Keratinocyte (primary cell): ENCODE measurements around the gene MVB12B. TPM values are rescaled to one million over a fixed set of nuclear protein-coding genes. Genes with fewer than 3 reads are reported as not detected.

Source experiments
- DNase-seq: peaks from one replicate; pipeline ENCODE4 v3.0.0-alpha.2; 2011; ENCODE audit warnings: low read depth, missing footprints, low spot score
- FAIRE-seq: peaks from 2 replicates; lab custom pipeline; 2011; peaks lifted over from hg19 to GRCh38; lab: Jason Lieb, UNC
- H2AFZ ChIP-seq: 2 replicates; pipeline ENCODE4 v1.6.0; 2012; ENCODE audit warnings: low read length, control low read depth, inconsistent platforms; ENCODE audit not compliant: control insufficient read depth
- H3K27ac ChIP-seq: 2 replicates; pipeline ENCODE4 v1.5.1; 2011; ENCODE audit warnings: low read length; ENCODE audit not compliant: control insufficient read depth, insufficient read depth
- H3K27me3 ChIP-seq: 3 replicates; pipeline ENCODE4 v1.6.0; 2011; ENCODE audit warnings: low read length; ENCODE audit not compliant: control insufficient read depth, insufficient read depth; ENCODE audit errors: extremely low read depth
- H3K36me3 ChIP-seq, 2 experiments: 2 replicates in 1 of 2; 3 replicates in 1 of 2; pipeline ENCODE4 v1.5.1; 2011; ENCODE audit warnings: low read length in 2 of 2, mild to moderate bottlenecking in 1 of 2; ENCODE audit not compliant: control insufficient read depth in 2 of 2, insufficient read depth in 2 of 2; ENCODE audit errors: extremely low read depth in 1 of 2
- H3K4me1 ChIP-seq: 3 replicates; pipeline ENCODE4 v1.5.1; 2011; ENCODE audit warnings: low read length; ENCODE audit not compliant: control insufficient read depth, insufficient read depth; ENCODE audit errors: extremely low read depth
- H3K4me2 ChIP-seq: 3 replicates; pipeline ENCODE4 v1.6.0; 2011; ENCODE audit warnings: low read depth, low read length; ENCODE audit not compliant: control insufficient read depth, insufficient read depth; ENCODE audit errors: extremely low read depth
- H3K4me3 ChIP-seq, 3 experiments: fragments of 200-600 bp in 1 of 3; sonication (generic) in 1 of 3; 2 replicates in 2 of 3; 3 replicates in 1 of 3; pipeline ENCODE4 v1.5.1; 2011 to 2016; ENCODE audit warnings: low read length in 3 of 3, mild to moderate bottlenecking in 3 of 3, control low read depth in 2 of 3, inconsistent platforms in 1 of 3, low read depth in 1 of 3, mixed read lengths in 1 of 3, mixed run types in 1 of 3, moderate library complexity in 1 of 3; ENCODE audit not compliant: control insufficient read depth in 2 of 3, insufficient read depth in 2 of 3; ENCODE audit errors: extremely low read depth in 1 of 3
- H3K79me2 ChIP-seq: 2 replicates; pipeline ENCODE4 v1.6.0; 2012; ENCODE audit warnings: low read length; ENCODE audit not compliant: control insufficient read depth, insufficient read depth
- H3K9ac ChIP-seq: 3 replicates; pipeline ENCODE4 v1.6.0; 2011; ENCODE audit warnings: low read length; ENCODE audit not compliant: control insufficient read depth, insufficient read depth; ENCODE audit errors: extremely low read depth
- H3K9me1 ChIP-seq: 3 replicates; pipeline ENCODE4 v1.6.0; 2011; ENCODE audit warnings: low read length; ENCODE audit not compliant: control insufficient read depth, insufficient read depth; ENCODE audit errors: extremely low read depth
- H3K9me3 ChIP-seq: 2 replicates; pipeline ENCODE4 v1.5.1; 2012; ENCODE audit warnings: low read depth, low read length; ENCODE audit not compliant: control insufficient read depth
- H4K20me1 ChIP-seq: 3 replicates; pipeline ENCODE4 v1.6.0; 2011; ENCODE audit warnings: low read length; ENCODE audit not compliant: control insufficient read depth, insufficient read depth; ENCODE audit errors: extremely low read depth
- CTCF ChIP-seq, 3 experiments: IDR thresholded peaks in 1 of 3; conservative IDR thresholded peaks in 1 of 3; optimal IDR thresholded peaks in 1 of 3; 2 replicates in 2 of 3; 3 replicates in 1 of 3; pipeline versions ENCODE3 to v1.5.1; 2011; ENCODE audit warnings: low read length in 3 of 3, mild to moderate bottlenecking in 3 of 3, moderate library complexity in 2 of 3, control low read depth in 1 of 3, inconsistent platforms in 1 of 3; ENCODE audit not compliant: insufficient read depth in 2 of 3; ENCODE audit errors: extremely low read depth in 1 of 3
- EZH2 ChIP-seq: IDR thresholded peaks from one replicate; pipeline ENCODE4 v1.6.1; 2012; ENCODE audit warnings: inconsistent platforms, mild to moderate bottlenecking, low read length, moderate library complexity
- dilution Hi-C: fragments of 300-500 bp; cut with MboI; formaldehyde crosslinking; loops from one replicate; pipeline ENCODE4 v1.7.0; 2020; ENCODE audit warnings: low sequenced_read_pairs; ENCODE audit not compliant: extremely low pct_ligation_motif_present
- polyA plus RNA-seq, 5 experiments: library from polyadenylated mRNA; depleted of rRNA in 3 of 5; stranded (reverse) in 3 of 5; stranded (forward) in 1 of 5; unstranded in 1 of 5; fragments of >200 nt; gene quantifications; 1 replicate in 1 of 5; 2 replicates in 3 of 5; 3 replicates in 1 of 5; pipeline versions ENCODE4 v1.2.1 to v1.2.3, GENCODE V29; 2011 to 2012; ENCODE audit warnings: missing spikeins in 2 of 5, low read depth in 1 of 5, low replicate concordance in 1 of 5

Gene MVB12B
- polyA plus RNA-seq, 1 donor (not counting 4 experiments of a cell fraction or from before 2014, with no cell fraction given) = 1.2 TPM

- H3K4me2 ChIP-seq = peak overlapping the region; percentile 11
- peaks cover 23% of the 10 kb centered on the region for H3K4me1 ChIP-seq
- no peaks in the 10 kb centered on the region for H4K20me1 ChIP-seq
- no peaks in the 10 kb centered on the region for H3K9me3 ChIP-seq
- dilution Hi-C loops = no loop called here
- no peaks in the 10 kb centered on the region for H3K79me2 ChIP-seq
- DNase-seq (peak; percentile 64), FAIRE-seq (peak; percentile 91)
- H3K9ac ChIP-seq = no peak overlapping the region
- H3K27ac ChIP-seq = no peak overlapping the region
- H3K36me3 ChIP-seq = no peaks in the 10 kb centered on the region
- no peaks in the 10 kb centered on the region for H3K9me1 ChIP-seq
- no peak overlapping the region for H2AFZ ChIP-seq
- H3K27me3 ChIP-seq = no peaks in the 10 kb centered on the region
- no peak for TF ChIP-seq EZH2
- no peak for TF ChIP-seq CTCF (optimal IDR thresholded peaks at IDR 0.05 in 1 of 3, IDR thresholded peaks at IDR 0.05 in 1 of 3, conservative IDR thresholded peaks at IDR 0.05 in 1 of 3; ENCODE audit: extremely low read depth in 1 of 3, insufficient read depth in 2 of 3, low read length in 3 of 3)
- peak overlapping the region in 1 of 3 experiments; percentile 21 for H3K4me3 ChIP-seq
These were observed 186.8 kb downstream of the MVB12B start for GRCh38 chr9:126513159-126514036.

DNA sequence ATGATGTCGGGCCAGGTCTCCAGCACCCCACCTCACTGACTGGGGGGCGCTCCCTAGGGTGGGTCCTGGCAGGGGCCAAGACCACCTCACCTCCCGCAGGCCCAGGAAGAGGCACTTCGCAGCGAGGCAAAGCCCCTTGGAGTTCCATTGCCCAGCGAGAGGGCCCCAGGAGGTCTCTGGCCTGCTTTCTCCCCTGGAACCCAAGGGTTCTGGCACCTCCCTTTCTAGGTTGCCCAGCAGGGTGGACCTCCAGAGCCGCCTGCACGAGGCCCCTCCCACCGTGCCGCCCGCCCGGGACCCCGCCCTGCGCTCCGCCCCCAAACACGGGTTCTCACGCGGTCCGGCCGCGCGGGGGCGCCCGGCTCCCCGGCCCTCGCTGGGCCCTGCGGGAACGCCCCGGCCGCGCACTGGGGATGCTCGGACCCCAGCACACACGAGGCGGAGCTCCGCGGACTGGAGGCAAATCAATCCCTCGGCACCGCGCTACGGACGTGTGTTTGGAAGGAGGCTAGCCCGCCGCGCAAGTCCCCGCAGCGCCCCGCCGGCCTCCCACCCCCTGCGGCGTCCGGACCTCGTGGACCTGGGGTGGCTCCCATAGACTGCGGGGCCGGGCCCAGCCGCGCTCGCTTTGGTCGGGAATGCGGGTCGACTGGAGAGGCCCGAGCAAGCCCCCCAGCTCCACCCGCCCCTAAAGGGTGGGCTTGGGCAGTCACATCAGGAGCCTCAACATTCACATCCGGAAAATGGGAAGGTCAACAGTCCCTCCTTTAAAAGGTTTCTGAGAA, 187.6 kb downstream of the MVB12B start:
- peaks cover 3% of the 10 kb centered on the region for H3K27me3 ChIP-seq
- peaks cover 23% of the 10 kb centered on the region for H3K4me1 ChIP-seq
- H3K9ac ChIP-seq = no peak overlapping the region
- H3K36me3 ChIP-seq = no peaks in the 10 kb centered on the region
- no peak overlapping the region for H3K4me3 ChIP-seq
- H3K27ac ChIP-seq = no peak overlapping the region
- no peaks in the 10 kb centered on the region for H4K20me1 ChIP-seq
- dilution Hi-C loops = no loop called here
- peak overlapping the region; percentile 11 for H3K4me2 ChIP-seq
- H3K9me1 ChIP-seq = no peaks in the 10 kb centered on the region
- FAIRE-seq (no peak), DNase-seq (no peak)
- TF ChIP-seq EZH2 = no peak
- peak in 2 of 3 experiments; percentile 25 to 61 for TF ChIP-seq CTCF (optimal IDR thresholded peaks at IDR 0.05 in 1 of 3, IDR thresholded peaks at IDR 0.05 in 1 of 3, conservative IDR thresholded peaks at IDR 0.05 in 1 of 3; ENCODE audit: extremely low read depth in 1 of 3, insufficient read depth in 2 of 3, low read length in 3 of 3)
- peak overlapping the region; percentile 15 for H2AFZ ChIP-seq
- no peaks in the 10 kb centered on the region for H3K9me3 ChIP-seq
- H3K79me2 ChIP-seq = no peaks in the 10 kb centered on the region
